ENCODE data around the gene MNT. TPM values are rescaled to one million over a fixed set of nuclear protein-coding genes. Genes with fewer than 3 reads are reported as not detected.

The MNT gene
- total and polyA plus RNA-seq, 4 donors, result 10.2 to 47.0 (median 14.8) TPM

DNA sequence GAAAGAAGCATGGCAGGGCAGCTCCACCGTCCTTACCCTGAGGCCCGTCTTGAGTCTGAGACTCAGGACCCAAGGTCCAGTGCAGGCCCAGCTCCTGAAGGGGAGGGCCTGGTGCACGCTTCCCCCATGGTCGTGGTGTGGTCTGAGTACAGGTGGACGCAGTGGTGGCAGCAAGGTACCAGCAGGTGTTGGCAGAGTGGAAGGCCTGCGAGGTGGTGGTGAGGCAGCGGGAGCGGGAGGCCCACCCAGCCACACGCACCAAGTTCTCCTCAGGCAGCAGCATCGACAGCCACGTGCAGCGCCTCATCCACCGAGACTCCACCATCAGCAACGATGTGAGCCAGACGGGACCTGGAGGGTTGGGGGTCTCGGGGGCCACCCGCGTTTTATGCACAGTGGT lies 27.7 kb downstream of the MNT start:
- Histone ChIP-seq H3K27me3 (ENCODE audit: control insufficient read depth in 3 of 3, insufficient read depth in 3 of 3, low read length in 2 of 3) (no peaks in the 10 kb centered on the region), H3K36me3 (ENCODE audit: control insufficient read depth in 4 of 4, insufficient read depth in 4 of 4, low read length in 4 of 4) (peaks cover 0 to 61% (median 10%) of the 10 kb centered on the region in 4 donors), H3K27ac (ENCODE audit: low read depth in 1 of 2, low read length in 1 of 2) (no peak overlapping the region), H3K4me3 (no peak overlapping the region), H3K9me3 (ENCODE audit: control insufficient read depth in 4 of 4, insufficient read depth in 3 of 4, low read length in 3 of 4) (no peaks in the 10 kb centered on the region), H3K4me1 (ENCODE audit: control insufficient read depth in 5 of 5, insufficient read depth in 5 of 5, low read length in 5 of 5) (peaks cover 0 to 8% (median 0%) of the 10 kb centered on the region in 5 donors), H3K9ac (ENCODE audit: insufficient read depth in 1 of 2, low read length in 2 of 2) (no peak overlapping the region)
- ATAC-seq (ENCODE audit: insufficient read depth, low FRiP score), result no peak
- WGBS, 2 donors, result 96 to 97% methylated on average over 18 of the region's 18 CpGs
- DNase-seq, result no peak
- TF ChIP-seq, protein P1, sequence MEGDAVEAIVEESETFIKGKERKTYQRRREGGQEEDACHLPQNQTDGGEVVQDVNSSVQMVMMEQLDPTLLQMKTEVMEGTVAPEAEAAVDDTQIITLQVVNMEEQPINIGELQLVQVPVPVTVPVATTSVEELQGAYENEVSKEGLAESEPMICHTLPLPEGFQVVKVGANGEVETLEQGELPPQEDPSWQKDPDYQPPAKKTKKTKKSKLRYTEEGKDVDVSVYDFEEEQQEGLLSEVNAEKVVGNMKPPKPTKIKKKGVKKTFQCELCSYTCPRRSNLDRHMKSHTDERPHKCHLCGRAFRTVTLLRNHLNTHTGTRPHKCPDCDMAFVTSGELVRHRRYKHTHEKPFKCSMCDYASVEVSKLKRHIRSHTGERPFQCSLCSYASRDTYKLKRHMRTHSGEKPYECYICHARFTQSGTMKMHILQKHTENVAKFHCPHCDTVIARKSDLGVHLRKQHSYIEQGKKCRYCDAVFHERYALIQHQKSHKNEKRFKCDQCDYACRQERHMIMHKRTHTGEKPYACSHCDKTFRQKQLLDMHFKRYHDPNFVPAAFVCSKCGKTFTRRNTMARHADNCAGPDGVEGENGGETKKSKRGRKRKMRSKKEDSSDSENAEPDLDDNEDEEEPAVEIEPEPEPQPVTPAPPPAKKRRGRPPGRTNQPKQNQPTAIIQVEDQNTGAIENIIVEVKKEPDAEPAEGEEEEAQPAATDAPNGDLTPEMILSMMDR (IDR thresholded peaks at IDR 0.05; ENCODE audit: control extremely low read depth, extremely low read depth), result no peak

DNA sequence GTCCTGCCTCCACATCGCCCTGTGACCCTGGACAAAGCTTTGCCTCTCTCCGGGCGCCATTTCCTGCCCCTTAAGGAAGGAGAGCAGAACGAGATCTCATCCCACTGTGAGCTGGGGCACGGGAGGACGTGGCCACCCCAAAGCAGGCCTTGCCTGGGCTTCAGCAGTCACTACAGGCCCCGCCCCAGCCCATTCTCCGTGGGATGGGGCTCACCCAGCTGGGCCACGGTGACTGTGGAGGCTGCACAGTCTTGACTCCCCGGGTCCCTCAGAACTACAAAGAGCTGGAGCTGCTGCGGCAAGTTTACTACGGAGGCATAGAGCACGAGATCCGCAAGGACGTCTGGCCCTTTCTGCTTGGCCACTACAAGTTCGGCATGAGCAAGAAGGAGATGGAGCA lies 28.2 kb downstream of the MNT start:
- DNase-seq, result no peak
- Histone ChIP-seq H3K4me3 (no peak overlapping the region), H3K27me3 (ENCODE audit: control insufficient read depth in 3 of 3, insufficient read depth in 3 of 3, low read length in 2 of 3) (no peaks in the 10 kb centered on the region), H3K4me1 (ENCODE audit: control insufficient read depth in 5 of 5, insufficient read depth in 5 of 5, low read length in 5 of 5) (peaks cover 0 to 8% (median 0%) of the 10 kb centered on the region in 5 donors), H3K9me3 (ENCODE audit: control insufficient read depth in 4 of 4, insufficient read depth in 3 of 4, low read length in 3 of 4) (no peaks in the 10 kb centered on the region), H3K9ac (ENCODE audit: insufficient read depth in 1 of 2, low read length in 2 of 2) (no peak overlapping the region), H3K36me3 (ENCODE audit: control insufficient read depth in 4 of 4, insufficient read depth in 4 of 4, low read length in 4 of 4) (peaks cover 0 to 59% (median 10%) of the 10 kb centered on the region in 4 donors), H3K27ac (ENCODE audit: low read depth in 1 of 2, low read length in 1 of 2) (no peak overlapping the region)
- WGBS, 2 donors, result 90 to 94% methylated on average over 16 of the region's 16 CpGs
- no peak for ATAC-seq (ENCODE audit: insufficient read depth, low FRiP score)
- TF ChIP-seq, protein P1 (IDR thresholded peaks at IDR 0.05; ENCODE audit: control extremely low read depth, extremely low read depth), result no peak

DNA sequence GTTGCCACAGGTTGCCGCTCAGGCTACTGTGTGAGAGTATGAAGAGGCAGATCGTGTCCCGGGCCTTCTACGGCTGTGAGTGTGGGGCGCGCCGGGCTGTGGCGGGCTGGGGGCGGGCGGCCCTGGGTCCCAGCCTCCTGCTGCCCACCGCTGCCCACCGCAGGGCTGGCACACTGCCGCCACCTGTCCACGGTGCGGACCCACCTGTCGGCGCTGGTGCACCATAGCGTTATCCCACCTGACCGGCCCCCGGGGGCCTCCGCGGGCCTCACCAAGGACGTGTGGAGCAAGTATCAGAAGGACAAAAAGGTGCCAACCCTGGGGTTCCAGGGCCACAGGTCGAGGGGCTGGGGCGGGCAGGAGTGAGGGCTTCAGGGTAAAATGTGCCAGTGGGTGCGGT lies 28.7 kb downstream of the MNT start:
- Histone ChIP-seq H3K4me3 (no peak overlapping the region), H3K9ac (ENCODE audit: insufficient read depth in 1 of 2, low read length in 2 of 2) (no peak overlapping the region), H3K4me1 (ENCODE audit: control insufficient read depth in 5 of 5, insufficient read depth in 5 of 5, low read length in 5 of 5) (peaks cover 0 to 8% (median 0%) of the 10 kb centered on the region in 5 donors), H3K27ac (ENCODE audit: low read depth in 1 of 2, low read length in 1 of 2) (no peak overlapping the region), H3K9me3 (ENCODE audit: control insufficient read depth in 4 of 4, insufficient read depth in 3 of 4, low read length in 3 of 4) (no peaks in the 10 kb centered on the region), H3K27me3 (ENCODE audit: control insufficient read depth in 3 of 3, insufficient read depth in 3 of 3, low read length in 2 of 3) (no peaks in the 10 kb centered on the region), H3K36me3 (ENCODE audit: control insufficient read depth in 4 of 4, insufficient read depth in 4 of 4, low read length in 4 of 4) (peaks cover 0 to 56% (median 10%) of the 10 kb centered on the region in 4 donors)
- WGBS, 2 donors, result 96 to 97% methylated on average over 25 to 26 of the region's 26 CpGs
- TF ChIP-seq, protein P1 (IDR thresholded peaks at IDR 0.05; ENCODE audit: control extremely low read depth, extremely low read depth), result no peak
- DNase-seq (no peak), ATAC-seq (ENCODE audit: insufficient read depth, low FRiP score) (no peak)

Measured in lung (tissue), 12 donors.